ENCODE data around the gene SEC22A.

The SEC22A gene

GRCh38 chr3:123271466-123272159, 69.9 kb downstream of the SEC22A start:
- DNase-seq = no peak

GRCh38 chr3:123272547-123272946, 70.8 kb downstream of the SEC22A start:
- no peak for DNase-seq

GRCh38 chr3:123275691-123276090, 73.9 kb downstream of the SEC22A start:
- DNase-seq = no peak

GRCh38 chr3:123276346-123277006, 74.7 kb downstream of the SEC22A start:
- DNase-seq = no peak

GRCh38 chr3:123277106-123277505, 75.4 kb downstream of the SEC22A start:
- DNase-seq = no peak

- DNase-seq = no peak
Observed at GRCh38 chr3:123278446-123278845, 76.7 kb downstream of the SEC22A start.

GRCh38 chr3:123279121-123279520, 77.4 kb downstream of the SEC22A start:
- DNase-seq = no peak

GRCh38 chr3:123281406-123281805, 79.7 kb downstream of the SEC22A start:
- DNase-seq = no peak

- no peak for DNase-seq
Observed at GRCh38 chr3:123281929-123282328, 80.2 kb downstream of the SEC22A start.

GRCh38 chr3:123282461-123282860, 80.7 kb downstream of the SEC22A start:
- DNase-seq = no peak

GRCh38 chr3:123283074-123283473, 81.3 kb downstream of the SEC22A start:
- no peak for DNase-seq

- DNase-seq = no peak
Observed at GRCh38 chr3:123283657-123284398, 82.1 kb downstream of the SEC22A start.

GRCh38 chr3:123284399-123285010, 82.8 kb downstream of the SEC22A start:
- no peak for DNase-seq

- DNase-seq = no peak
Observed at GRCh38 chr3:123285066-123285465, 83.3 kb downstream of the SEC22A start.

GRCh38 chr3:123285479-123285878, 83.7 kb downstream of the SEC22A start:
- no peak for DNase-seq

- DNase-seq = no peak
Observed at GRCh38 chr3:123285931-123286307, 84.2 kb downstream of the SEC22A start.

GRCh38 chr3:123286308-123287023, 84.7 kb downstream of the SEC22A start:
- DNase-seq = no peak

GRCh38 chr3:123287051-123287961, 85.6 kb downstream of the SEC22A start:
- DNase-seq = no peak

- DNase-seq = no peak
Observed at GRCh38 chr3:123287962-123288302, 86.2 kb downstream of the SEC22A start.

GRCh38 chr3:123289391-123290106, 87.8 kb downstream of the SEC22A start:
- no peak for DNase-seq
